Chondrocyte (in vitro differentiated cells): ENCODE measurements around the gene STYK1. TPM values are rescaled to one million over a fixed set of nuclear protein-coding genes. Genes with fewer than 3 reads are reported as not detected.
"Not testable (repeated sequence)": the region's sequence is repeated elsewhere in the genome, so short reads cannot be mapped to it uniquely, and the experiment has no call there.

Experiments
- DNase-seq: peaks from one replicate; pipeline ENCODE4 v3.0.0; 2021; ENCODE audit warnings: mixed read lengths, low spot score
- H3K27ac Mint-ChIP-seq: one replicate; pipeline ENCODE4 v1.8.0; 2021; ENCODE audit warnings: mild to moderate bottlenecking, moderate library complexity, mixed read lengths; ENCODE audit not compliant: unreplicated experiment
- H3K27me3 Mint-ChIP-seq: 2 replicates; pipeline ENCODE4 v1.8.0; 2021; ENCODE audit warnings: low read depth, mixed read lengths
- H3K36me3 Mint-ChIP-seq: 2 replicates; pipeline ENCODE4 v1.8.0; 2021; ENCODE audit warnings: low read depth, mixed read lengths
- H3K4me1 Mint-ChIP-seq: 2 replicates; pipeline ENCODE4 v1.8.0; 2021; ENCODE audit warnings: low read depth, mild to moderate bottlenecking, mixed read lengths
- H3K4me3 Mint-ChIP-seq: one replicate; pipeline ENCODE4 v1.8.0; 2021; ENCODE audit warnings: mild to moderate bottlenecking, moderate library complexity, mixed read lengths; ENCODE audit not compliant: unreplicated experiment
- H3K9me3 Mint-ChIP-seq: 2 replicates; pipeline ENCODE4 v1.8.0; 2021; ENCODE audit warnings: low read depth, mixed read lengths
- CTCF ChIP-seq: fragments of 200-600 bp; sonication (generic); IDR thresholded peaks from 2 replicates; pipeline ENCODE4 v1.5.0; 2021; ENCODE audit warnings: antibody characterized with exemption, mild to moderate bottlenecking, moderate library complexity
- total RNA-seq: library from RNA; stranded (reverse); gene quantifications from 3 replicates; pipeline ENCODE4 v1.2.1, GENCODE V29; 2021

The STYK1 gene
- total RNA-seq, 1 donor from 2014 or later: 0.12 TPM

- TF ChIP-seq CTCF: no peak
- no peaks in the 10 kb centered on the region for H3K27me3 Mint-ChIP-seq
- peaks cover 10% of the 10 kb centered on the region for H3K9me3 Mint-ChIP-seq
- H3K4me3 Mint-ChIP-seq: no peak overlapping the region
- no peaks in the 10 kb centered on the region for H3K36me3 Mint-ChIP-seq
- no peak overlapping the region for H3K27ac Mint-ChIP-seq
- H3K4me1 Mint-ChIP-seq: no peaks in the 10 kb centered on the region
- no peak for DNase-seq
Measured at GRCh38 chr12:10654003-10654402, 19.8 kb downstream of the STYK1 start.

GRCh38 chr12:10652192-10652591 is 21.7 kb downstream of the STYK1 start:
- DNase-seq: no peak
- no peak overlapping the region for H3K27ac Mint-ChIP-seq
- no peaks in the 10 kb centered on the region for H3K4me1 Mint-ChIP-seq
- no peak for TF ChIP-seq CTCF
- peaks cover 3% of the 10 kb centered on the region for H3K36me3 Mint-ChIP-seq
- H3K9me3 Mint-ChIP-seq: peaks cover 7% of the 10 kb centered on the region
- H3K4me3 Mint-ChIP-seq: no peak overlapping the region
- H3K27me3 Mint-ChIP-seq: no peaks in the 10 kb centered on the region

- peaks cover 17% of the 10 kb centered on the region for H3K36me3 Mint-ChIP-seq
- not testable (repeated sequence) for H3K27me3 Mint-ChIP-seq, H3K4me1 Mint-ChIP-seq, H3K27ac Mint-ChIP-seq, H3K4me3 Mint-ChIP-seq, DNase-seq
- peaks cover 24% of the 10 kb centered on the region for H3K9me3 Mint-ChIP-seq
Measured at GRCh38 chr12:10646576-10646975, 27.3 kb downstream of the STYK1 start.

GRCh38 chr12:10645910-10646309 is 27.9 kb downstream of the STYK1 start:
- Mint-ChIP-seq H3K9me3 (peaks cover 24% of the 10 kb centered on the region), H3K4me1 (peaks cover 8% of the 10 kb centered on the region), H3K36me3 (peaks cover 17% of the 10 kb centered on the region), H3K27me3 (no peaks in the 10 kb centered on the region), H3K4me3 (no peak overlapping the region), H3K27ac (no peak overlapping the region)
- TF ChIP-seq CTCF: no peak
- no peak for DNase-seq

- TF ChIP-seq CTCF: no peak
- Mint-ChIP-seq H3K27me3 (no peaks in the 10 kb centered on the region), H3K9me3 (peaks cover 24% of the 10 kb centered on the region), H3K36me3 (peaks cover 14% of the 10 kb centered on the region), H3K27ac (no peak overlapping the region), H3K4me1 (peaks cover 8% of the 10 kb centered on the region), H3K4me3 (no peak overlapping the region)
- no peak for DNase-seq
Measured at GRCh38 chr12:10641735-10642500, 31.9 kb downstream of the STYK1 start.

- Mint-ChIP-seq H3K4me3 (no peak overlapping the region), H3K36me3 (no peaks in the 10 kb centered on the region), H3K27me3 (no peaks in the 10 kb centered on the region), H3K4me1 (peaks cover 25% of the 10 kb centered on the region), H3K27ac (no peak overlapping the region), H3K9me3 (no peaks in the 10 kb centered on the region)
- no peak for DNase-seq
- TF ChIP-seq CTCF: no peak
Measured at GRCh38 chr12:10638728-10639127, 35.1 kb downstream of the STYK1 start.
